GM19193 (cell line): ENCODE results near the gene SCML1.

Experiments
- POLR2A ChIP-seq: IDR thresholded peaks from 4 replicates; pipeline ENCODE4 v1.6.1; 2011; ENCODE audit not compliant: insufficient read depth, insufficient read length; ENCODE audit errors: extremely low read depth

The SCML1 gene

DNA sequence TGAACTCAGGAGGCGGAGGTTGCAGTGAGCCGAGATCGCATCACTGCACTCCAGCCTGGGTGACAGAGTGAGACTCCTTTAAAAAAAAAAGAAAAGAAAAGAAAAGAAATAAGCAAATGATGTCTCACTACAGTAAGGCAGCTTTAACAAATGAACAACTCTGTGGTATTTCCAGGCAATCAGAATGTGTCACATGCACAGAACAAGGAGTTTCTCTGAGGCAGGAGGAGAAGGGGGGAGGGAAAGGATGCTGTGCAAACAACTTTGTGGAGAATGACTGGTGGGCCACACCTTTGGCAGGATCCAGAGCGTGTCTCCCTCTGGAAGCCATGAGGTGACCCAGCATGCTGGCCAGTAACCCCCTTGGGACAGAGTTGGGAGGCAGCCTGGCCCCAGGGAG is 66.2 kb downstream of the SCML1 start:
- no peak for TF ChIP-seq POLR2A
